K562 treated with DMSO at 1 percent for 4 hours (cell line): Measurements from ENCODE around the gene HHIP. TPM values are rescaled to one million over a fixed set of nuclear protein-coding genes. Genes with fewer than 3 reads are reported as not detected.

ENCODE experiments used
- total RNA-seq: library from RNA; unstranded; fragments of 300-600 nt; gene quantifications from 2 replicates; pipeline ENCODE4 v1.2.3, GENCODE V29; 2022; ENCODE audit not compliant: insufficient read depth

Gene HHIP, protein sequence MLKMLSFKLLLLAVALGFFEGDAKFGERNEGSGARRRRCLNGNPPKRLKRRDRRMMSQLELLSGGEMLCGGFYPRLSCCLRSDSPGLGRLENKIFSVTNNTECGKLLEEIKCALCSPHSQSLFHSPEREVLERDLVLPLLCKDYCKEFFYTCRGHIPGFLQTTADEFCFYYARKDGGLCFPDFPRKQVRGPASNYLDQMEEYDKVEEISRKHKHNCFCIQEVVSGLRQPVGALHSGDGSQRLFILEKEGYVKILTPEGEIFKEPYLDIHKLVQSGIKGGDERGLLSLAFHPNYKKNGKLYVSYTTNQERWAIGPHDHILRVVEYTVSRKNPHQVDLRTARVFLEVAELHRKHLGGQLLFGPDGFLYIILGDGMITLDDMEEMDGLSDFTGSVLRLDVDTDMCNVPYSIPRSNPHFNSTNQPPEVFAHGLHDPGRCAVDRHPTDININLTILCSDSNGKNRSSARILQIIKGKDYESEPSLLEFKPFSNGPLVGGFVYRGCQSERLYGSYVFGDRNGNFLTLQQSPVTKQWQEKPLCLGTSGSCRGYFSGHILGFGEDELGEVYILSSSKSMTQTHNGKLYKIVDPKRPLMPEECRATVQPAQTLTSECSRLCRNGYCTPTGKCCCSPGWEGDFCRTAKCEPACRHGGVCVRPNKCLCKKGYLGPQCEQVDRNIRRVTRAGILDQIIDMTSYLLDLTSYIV
- total RNA-seq = not detected in 2 replicates

DNA sequence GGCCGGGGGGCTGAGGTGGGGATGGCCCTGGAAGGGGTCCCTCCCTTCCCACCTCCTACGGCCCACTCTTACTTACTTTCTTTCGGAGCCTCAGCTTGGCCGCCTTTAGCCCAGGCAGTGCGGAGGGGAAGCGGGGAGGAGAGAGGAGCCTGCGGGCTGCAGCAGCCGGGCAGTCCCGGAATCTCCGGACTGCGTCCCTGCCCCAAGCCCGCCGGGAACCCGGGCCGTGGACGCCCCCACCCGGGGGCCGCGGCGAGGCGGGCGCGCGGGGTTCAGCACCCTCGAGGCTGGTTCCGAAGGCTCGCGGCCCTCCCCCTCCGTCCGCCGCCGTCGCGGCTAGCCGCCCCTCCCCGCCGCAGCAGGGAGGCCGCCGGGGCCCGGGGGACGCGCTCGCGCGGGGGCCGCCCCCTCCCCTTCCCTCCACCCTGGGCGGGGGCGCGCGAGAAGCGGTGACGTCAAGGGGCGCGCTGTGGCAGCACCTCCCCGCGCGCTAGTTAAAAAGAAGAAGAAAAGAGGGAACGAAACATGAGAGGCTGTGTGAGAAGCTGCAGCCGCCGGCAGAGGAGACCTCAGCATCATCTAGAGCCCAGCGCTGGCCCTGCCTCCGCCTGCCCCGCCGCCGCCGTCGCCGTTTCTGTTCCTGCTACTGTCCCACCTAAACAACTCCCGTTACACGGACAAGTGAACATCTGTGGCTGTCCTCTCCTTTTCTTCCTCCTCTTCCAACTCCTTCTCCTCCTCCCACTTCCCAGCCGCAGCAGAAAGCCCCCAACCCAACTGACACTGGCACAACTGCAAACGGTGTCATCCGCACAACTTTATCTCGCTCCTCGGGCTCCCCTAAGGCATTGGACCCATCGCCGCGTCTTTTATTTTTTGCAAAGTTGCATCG is at the start of gene HHIP:
HHIP (plus strand) TSS at position 526 of the 892 bp plus-strand sequence. CDS start 520 bp downstream, outside the sequence.

